GM12878 (cell line): Measurements from ENCODE around the gene NRDE2. TPM values are rescaled to one million over a fixed set of nuclear protein-coding genes. Genes with fewer than 3 reads are reported as not detected.

ENCODE experiments used
- ATAC-seq: fragments of 200-7000 bp; cut with Tn5 transposase; 3 replicates; pipeline ENCODE4 v1.9.1; 2020; ENCODE audit warnings: mild to moderate bottlenecking, moderate library complexity
- BruUV-seq: library from RNA; stranded (reverse); fragments of 400-500 nt; replicated peaks from 2 replicates; lab custom pipeline; 2021; lab: Mats Ljungman, UMichigan
- CTCF ChIA-PET: fragments of 300-600 bp; sonication (Branson Sonifier 250); formaldehyde crosslinking; extraction: SDS; loops from one replicate; lab custom pipeline; 2021; ENCODE audit warnings: inconsistent platforms; lab: Yijun Ruan, JAX
- POLR2A ChIA-PET: fragments of 350-600 bp; formaldehyde crosslinking; extraction: SDS; loops from one replicate; lab custom pipeline; 2021; ENCODE audit warnings: inconsistent platforms; lab: Charles Lee
- RAD21 ChIA-PET: fragments of 300-600 bp; sonication (Branson Sonifier 250); formaldehyde crosslinking; loops from one replicate; lab custom pipeline; 2023; ENCODE audit warnings: antibody characterized with exemption; ENCODE audit not compliant: unreplicated experiment; lab: Charles Lee
- SMC1A ChIA-PET: fragments of 300-600 bp; sonication (Branson Sonifier 250); formaldehyde crosslinking; loops from one replicate; lab custom pipeline; 2023; ENCODE audit not compliant: unreplicated experiment, uncharacterized antibody; lab: Charles Lee
- DNase-seq: peaks from one replicate; pipeline ENCODE4 v3.0.0-alpha.2; 2011; ENCODE audit warnings: low read depth, low spot score
- FAIRE-seq: peaks from 3 replicates; lab custom pipeline; 2011; peaks lifted over from hg19 to GRCh38; lab: Jason Lieb, UNC
- H2AFZ ChIP-seq: 2 replicates; pipeline ENCODE4 v1.6.0; 2011; ENCODE audit warnings: low read depth, low read length, control low read depth; ENCODE audit not compliant: control insufficient read depth
- H3K27ac ChIP-seq: 2 replicates; pipeline ENCODE4 v1.5.1; 2011; ENCODE audit warnings: control low read depth; ENCODE audit not compliant: control insufficient read depth, insufficient read depth
- H3K27me3 ChIP-seq, 2 experiments: replicated peaks in 1 of 2; 2 replicates each; pipeline versions ENCODE4 v1.6.0 to v1.6.1; 2011; ENCODE audit warnings: low read length in 1 of 2; ENCODE audit not compliant: control insufficient read depth in 2 of 2, insufficient read depth in 2 of 2
- H3K36me3 ChIP-seq, 2 experiments: 2 replicates each; pipeline ENCODE4 v1.5.1; 2011; ENCODE audit warnings: low read length in 1 of 2; ENCODE audit not compliant: control insufficient read depth in 2 of 2, insufficient read depth in 2 of 2
- H3K4me1 ChIP-seq: 2 replicates; pipeline ENCODE4 v1.6.1; 2011; ENCODE audit warnings: mild to moderate bottlenecking, low read length, moderate library complexity, mixed read lengths; ENCODE audit not compliant: control insufficient read depth, insufficient read depth
- H3K4me2 ChIP-seq: 2 replicates; pipeline ENCODE4 v1.6.0; 2011; ENCODE audit warnings: control low read depth; ENCODE audit not compliant: control insufficient read depth, insufficient read depth
- H3K4me3 ChIP-seq: fragments of 200-600 bp; sonication (generic); 2 replicates; pipeline ENCODE4 v1.5.1; 2016
- H3K79me2 ChIP-seq: 2 replicates; pipeline ENCODE4 v1.6.0; 2011; ENCODE audit warnings: low read length; ENCODE audit not compliant: control insufficient read depth, insufficient read depth
- H3K9ac ChIP-seq: 2 replicates; pipeline ENCODE4 v1.8.0; 2011; ENCODE audit warnings: low read length, control low read depth, mixed read lengths; ENCODE audit not compliant: control insufficient read depth, insufficient read depth
- H3K9me3 ChIP-seq: replicated peaks from 3 replicates; pipeline ENCODE4 v1.5.1; 2011; ENCODE audit warnings: mild to moderate bottlenecking, low read length; ENCODE audit not compliant: control insufficient read depth, insufficient read depth
- H4K20me1 ChIP-seq: 2 replicates; pipeline ENCODE4 v1.6.0; 2011; ENCODE audit not compliant: control insufficient read depth, insufficient read depth
- E2F4 ChIP-seq: IDR thresholded peaks from 2 replicates; pipeline ENCODE4 v1.6.1; 2012; ENCODE audit warnings: low read depth, low read length, improper control_type of control experiment
- JUNB ChIP-seq: IDR thresholded peaks from 2 replicates; pipeline ENCODE4 v1.6.1; 2016; ENCODE audit warnings: antibody characterized with exemption, mild to moderate bottlenecking
- MEF2A ChIP-seq: IDR thresholded peaks from 2 replicates; pipeline ENCODE4 v1.6.1; 2011; ENCODE audit warnings: low read depth, mild to moderate bottlenecking, low read length, moderate library complexity; ENCODE audit not compliant: insufficient read depth
- MTA3 ChIP-seq: IDR thresholded peaks from 2 replicates; pipeline ENCODE4 v1.6.1; 2012; ENCODE audit warnings: low read length, inconsistent platforms, borderline replicate concordance
- NBN ChIP-seq: fragments of 450-650 bp; IDR thresholded peaks from 2 replicates; pipeline ENCODE4 v1.6.1; 2016
- NFXL1 ChIP-seq: fragments of 450-650 bp; IDR thresholded peaks from 2 replicates; pipeline ENCODE4 v1.6.1; 2017; ENCODE audit warnings: antibody characterized with exemption, mild to moderate bottlenecking, borderline replicate concordance
- PKNOX1 ChIP-seq: fragments of 450-650 bp; IDR thresholded peaks from 2 replicates; pipeline ENCODE4 v1.6.1; 2016; ENCODE audit warnings: mild to moderate bottlenecking
- RAD21 ChIP-seq: IDR thresholded peaks from 2 replicates; pipeline ENCODE4 v1.6.1; 2011; ENCODE audit warnings: mild to moderate bottlenecking, low read depth, low read length, moderate library complexity; ENCODE audit not compliant: insufficient read depth
- SREBF2 ChIP-seq: IDR thresholded peaks from 2 replicates; pipeline ENCODE4 v1.6.1; 2012; ENCODE audit warnings: mild to moderate bottlenecking, low read length
- STAT1 ChIP-seq: fragments of 450-650 bp; conservative IDR thresholded peaks from 2 replicates; pipeline ENCODE4 v1.6.1; 2014; ENCODE audit warnings: antibody characterized with exemption, mild to moderate bottlenecking
- TCF3 ChIP-seq: IDR thresholded peaks from 2 replicates; pipeline ENCODE4 v1.6.1; 2012; ENCODE audit warnings: low read depth, mild to moderate bottlenecking, low read length, borderline replicate concordance; ENCODE audit not compliant: insufficient read depth
- USF1 ChIP-seq: IDR thresholded peaks from 2 replicates; pipeline ENCODE4 v1.6.1; 2011; ENCODE audit warnings: borderline replicate concordance, low read depth, mild to moderate bottlenecking, moderate library complexity, mixed read lengths, low read length; ENCODE audit not compliant: insufficient read depth; ENCODE audit errors: extremely low read length
- WGBS: methylation state at CpG from one replicate; pipeline ENCODE4 v1.1.6; 2016; ENCODE audit warnings: low lambda C conversion rate; ENCODE audit not compliant: insufficient replicate concordance, insufficient coverage; ENCODE audit errors: missing lambda C conversion rate; 5-methylcytosine and 5-hydroxymethylcytosine counted together
- in situ Hi-C: fragments of 300-500 bp; cut with MboI; formaldehyde crosslinking; loops from 9 replicates; pipeline ENCODE4 v1.14.3; 2018; ENCODE audit warnings: mixed read lengths
- intact Hi-C: fragments of 100-400 bp; cut with micrococcal nuclease; formaldehyde crosslinking; loops from one replicate; pipeline ENCODE4 v1.14.2; 2022; ENCODE audit not compliant: unreplicated experiment
- polyA plus RNA-seq, 11 experiments: library from polyadenylated mRNA; depleted of rRNA in 4 of 11; unstranded in 6 of 11; stranded (reverse) in 5 of 11; fragments of >200 nt; fragmentation: Nextera tagmentation in 4 of 11; fragmentation: Illumina TruSeq in 1 of 11; extraction: Ambion mirVana in 4 of 11; extraction: Trizol in 1 of 11; gene quantifications; 1 replicate in 1 of 11; 2 replicates in 10 of 11; pipeline versions ENCODE4 v1.2.1 to v1.2.3, GENCODE V29; 2011 to 2016; ENCODE audit warnings: inconsistent platforms in 2 of 11, missing spikeins in 2 of 11, low read depth in 1 of 11
- total RNA-seq, 4 experiments: library from RNA; depleted of rRNA in 3 of 4; stranded (reverse); fragments of >200 nt in 3 of 4; fragmentation: Illumina TruSeq in 1 of 4; extraction: Trizol in 1 of 4; gene quantifications; 2 replicates each; pipeline versions ENCODE4 v1.2.1 to v1.2.3, GENCODE V29; 2013 to 2021

NRDE2 gene
- total and polyA plus RNA-seq, 10 of the 15 experiments (the other 5 are each of a cell fraction or from before 2014, with no cell fraction given), result 8.3 to 21.0 (median 13.8) TPM

DNA sequence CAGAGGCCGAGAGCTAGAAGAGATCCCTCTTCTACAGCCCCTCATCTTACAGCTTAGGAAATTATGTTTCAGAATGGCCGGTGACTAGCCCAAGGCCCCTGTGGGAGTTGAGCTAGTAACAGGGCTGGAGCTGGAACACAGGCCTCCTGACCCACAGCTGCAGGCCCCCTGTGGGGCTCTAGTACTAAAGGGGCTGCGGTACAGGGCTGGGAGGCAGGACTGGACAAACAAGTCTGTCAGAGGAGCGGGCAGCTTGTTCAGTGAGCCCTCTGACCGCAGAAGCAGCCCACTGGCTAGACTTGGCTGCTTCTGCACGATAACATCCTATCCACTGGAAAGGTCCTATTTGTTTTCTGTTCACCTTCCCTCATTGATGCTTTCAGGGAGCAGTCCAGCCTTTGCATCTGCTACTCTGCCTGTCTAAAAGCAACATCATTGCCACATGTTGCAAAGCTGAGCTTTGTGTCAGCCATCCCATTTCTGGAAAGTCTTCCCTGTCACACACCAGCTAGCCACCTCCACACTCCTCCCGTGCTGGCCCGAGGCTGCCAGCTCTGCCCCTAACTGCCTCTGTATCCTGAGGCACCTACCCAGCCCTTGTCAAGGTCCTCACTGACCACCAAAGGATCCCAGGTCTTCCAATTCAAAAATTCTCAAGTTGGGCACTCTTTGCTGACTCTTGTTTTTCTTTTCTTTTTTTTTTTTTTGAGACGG lies 65.1 kb downstream of the NRDE2 start (continued):
- no peak for TF ChIP-seq E2F4

DNA sequence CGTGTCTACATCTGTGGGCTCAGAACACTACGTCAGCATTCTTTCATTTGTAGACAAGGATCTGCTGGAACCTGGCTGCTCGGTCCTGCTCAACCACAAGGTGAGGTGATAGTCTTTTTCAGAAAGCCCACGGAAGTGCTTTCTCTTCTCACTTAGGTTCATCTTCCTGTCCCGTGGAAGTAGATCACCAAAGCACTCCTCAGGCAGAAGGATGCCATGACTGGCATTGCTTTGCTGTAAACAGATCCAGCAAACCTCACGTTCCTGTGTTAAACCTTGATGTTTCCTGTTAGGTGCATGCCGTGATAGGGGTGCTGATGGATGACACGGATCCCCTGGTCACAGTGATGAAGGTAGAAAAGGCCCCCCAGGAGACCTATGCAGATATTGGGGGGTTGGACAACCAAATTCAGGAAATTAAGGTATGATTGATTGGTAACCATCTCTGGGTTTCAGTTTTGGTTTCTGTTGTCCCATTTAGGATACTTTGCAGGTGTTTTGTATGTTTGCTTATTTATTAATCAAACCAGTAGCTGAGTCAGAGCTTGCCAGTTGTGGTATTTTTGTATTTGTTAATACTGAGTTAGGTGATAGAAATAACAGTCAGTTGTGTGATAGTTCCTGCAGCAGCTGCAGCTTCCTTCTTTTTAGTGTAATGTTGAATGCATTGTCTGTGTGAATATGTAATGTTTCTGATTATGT lies 67.8 kb downstream of the NRDE2 start:
- CTCF ChIA-PET, result interaction anchor here (1.3 to 1.6 kb wide), 2 partner anchors 28 to 324 kb away, joined by 3 read pairs; no protein-coding TSS in a partner anchor
- no peak for DNase-seq

More for the DNA sequence above, 67.8 kb downstream of the NRDE2 start:
- H3K4me3 ChIP-seq, result no peak overlapping the region
- ATAC-seq (peak; percentile 78), FAIRE-seq (no peak)
- no peaks in the 10 kb centered on the region for H3K9me3 ChIP-seq
- TF ChIP-seq NFXL1, result no peak
- no peak for TF ChIP-seq USF1
- TF ChIP-seq JUNB, result peak; percentile 39; the same call in 1 of the 2 replicates
- TF ChIP-seq RAD21, result no peak
- TF ChIP-seq SREBF2, result no peak
- 0 out of 2 replicates have a peak, but pooled peaks have one; percentile 7 for TF ChIP-seq MEF2A
- TF ChIP-seq NBN, result no peak
- TF ChIP-seq E2F4, result no peak
- peak; percentile 85 for TF ChIP-seq PKNOX1
- no peak for TF ChIP-seq TCF3
- no peak for TF ChIP-seq MTA3
- no peak for TF ChIP-seq STAT1
- RAD21 ChIA-PET, result no interaction called here
- H3K4me2 ChIP-seq, result no peak overlapping the region
- H3K79me2 ChIP-seq, result peaks cover 1% of the 10 kb centered on the region; the same call in 1 of the 2 replicates
- no peaks in the 10 kb centered on the region for H3K27me3 ChIP-seq
- POLR2A ChIA-PET, result no interaction called here
- H3K27ac ChIP-seq, result 0 out of 2 replicates have a peak overlapping the region, but pooled peaks have one; percentile 1
- 30% methylated on average over 8 of the region's 8 CpGs for WGBS
- H3K4me1 ChIP-seq, result 0 out of 2 replicates have a peak, but pooled peaks cover 3% of the 10 kb centered on the region
- in situ Hi-C loops, result no loop called here
- H3K36me3 ChIP-seq, result peaks cover 20 to 43% of the 10 kb centered on the region in 2 experiments
- no TSS peak for BruUV-seq
- no peak overlapping the region for H3K9ac ChIP-seq
- intact Hi-C loops, result no loop called here
- SMC1A ChIA-PET, result interaction anchor here (1.1 kb wide), 1 partner anchor 25 kb away, joined by 3 read pairs; no protein-coding TSS in a partner anchor
- no peaks in the 10 kb centered on the region for H4K20me1 ChIP-seq
- H2AFZ ChIP-seq, result no peak overlapping the region
